ENCODE data around the gene ZNF771. TPM values are rescaled to one million over a fixed set of nuclear protein-coding genes. Genes with fewer than 3 reads are reported as not detected.

Gene ZNF771
- 27.7 and 40.1 TPM in 2 replicates for polyA plus RNA-seq (2014; cell fraction: cytosol; rRNA removed)
- polyA plus RNA-seq (2014; cell fraction: nucleus; rRNA removed) = 21.8 and 34.0 TPM in 2 replicates

DNA sequence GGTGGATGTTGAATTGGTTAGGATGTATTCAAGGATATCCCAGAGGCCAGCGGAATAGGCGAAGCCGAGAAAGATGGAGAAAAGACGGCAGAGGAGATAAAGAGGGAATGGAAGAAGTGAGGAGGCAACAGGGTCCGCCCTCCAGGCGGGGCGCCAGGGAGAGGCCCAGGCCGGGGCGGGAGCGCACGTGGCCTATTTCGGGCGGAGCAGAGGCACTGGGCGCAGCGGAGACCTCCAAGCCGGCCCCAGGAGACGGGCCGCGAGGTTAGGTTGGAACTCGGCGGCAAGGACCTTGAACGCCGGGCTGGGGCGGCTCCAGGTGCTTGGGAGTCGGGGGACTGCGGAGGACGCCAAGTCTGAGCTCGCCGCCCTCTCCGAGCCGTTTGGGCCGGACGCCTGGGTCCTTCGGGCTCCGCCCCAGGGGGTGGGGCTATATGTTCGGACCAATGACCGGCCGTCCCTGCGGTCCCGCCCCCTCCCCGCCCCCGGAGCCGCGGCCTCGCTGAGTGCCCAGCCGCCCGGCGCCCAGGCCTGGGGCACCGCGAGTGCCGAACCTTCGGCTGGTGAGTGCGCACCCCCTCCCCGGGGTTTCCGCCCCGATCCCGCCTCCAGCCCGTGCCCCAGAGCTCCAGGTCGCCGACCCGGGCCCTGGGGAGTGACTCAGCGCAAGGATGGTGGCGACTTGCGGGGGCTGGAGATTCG, at the start of gene ZNF771:
TSS of gene ZNF771 (plus strand) at position 505 of the 702 bp plus-strand sequence. CDS start 448 bp downstream, outside the sequence.
- peak; percentile 88 for DNase-seq (ENCODE audit: low spot score)

DNA sequence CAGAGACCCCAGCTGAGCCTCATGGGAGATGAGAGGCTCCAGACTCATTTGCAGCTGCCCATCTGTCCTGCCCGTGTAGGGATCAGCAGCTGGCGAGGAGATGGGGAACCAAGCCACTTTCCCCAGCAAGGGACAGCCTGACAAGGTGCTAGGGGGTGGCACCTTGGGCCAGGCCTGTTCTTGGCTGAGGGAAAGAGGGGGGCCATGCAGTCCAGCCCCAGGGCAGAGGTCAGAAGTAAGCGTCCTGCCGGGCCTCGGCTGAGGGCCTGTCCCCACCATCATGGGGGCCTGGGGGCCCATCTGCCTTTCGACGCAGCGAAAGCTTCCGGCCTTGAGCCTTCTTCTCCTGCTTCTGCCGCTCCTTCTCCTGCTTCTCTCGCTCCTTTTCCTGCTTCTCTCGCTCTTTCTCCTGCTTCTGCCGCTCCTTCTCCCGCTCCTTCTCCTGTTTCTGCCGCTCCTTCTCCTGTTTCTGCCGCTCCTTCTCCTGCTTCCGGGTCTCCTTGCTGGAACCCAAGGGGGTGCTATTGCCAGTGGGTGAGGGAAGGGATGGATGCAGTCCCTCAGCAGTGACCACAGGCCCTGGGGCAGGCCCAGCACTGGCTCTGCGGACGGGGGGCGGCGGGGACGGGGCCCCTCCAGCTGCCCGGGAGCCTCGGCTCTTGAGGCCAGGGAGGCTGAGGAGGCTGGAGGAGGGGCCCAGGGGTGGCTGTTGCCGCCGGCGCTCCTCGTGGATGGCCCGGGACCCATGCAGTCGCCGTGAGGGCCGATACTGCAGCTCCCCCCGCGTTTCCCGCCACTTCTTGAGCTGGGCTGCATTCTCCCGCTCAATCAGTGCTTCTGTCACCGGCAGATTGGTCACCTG, 49.5 kb upstream of the ZNF771 start:
- DNase-seq (ENCODE audit: low spot score) = no peak

- DNase-seq (ENCODE audit: low spot score) = no peak
Measured at GRCh38 chr16:30358577-30358936, 48.8 kb upstream of the ZNF771 start.

- no peak for DNase-seq (ENCODE audit: low spot score)
Measured at GRCh38 chr16:30358990-30359870, 48.2 kb upstream of the ZNF771 start.

GRCh38 chr16:30359871-30360170, 47.6 kb upstream of the ZNF771 start:
- DNase-seq (ENCODE audit: low spot score) = no peak

- DNase-seq (ENCODE audit: low spot score) = no peak
Measured at GRCh38 chr16:30361180-30361579, 46.2 kb upstream of the ZNF771 start.

DNA sequence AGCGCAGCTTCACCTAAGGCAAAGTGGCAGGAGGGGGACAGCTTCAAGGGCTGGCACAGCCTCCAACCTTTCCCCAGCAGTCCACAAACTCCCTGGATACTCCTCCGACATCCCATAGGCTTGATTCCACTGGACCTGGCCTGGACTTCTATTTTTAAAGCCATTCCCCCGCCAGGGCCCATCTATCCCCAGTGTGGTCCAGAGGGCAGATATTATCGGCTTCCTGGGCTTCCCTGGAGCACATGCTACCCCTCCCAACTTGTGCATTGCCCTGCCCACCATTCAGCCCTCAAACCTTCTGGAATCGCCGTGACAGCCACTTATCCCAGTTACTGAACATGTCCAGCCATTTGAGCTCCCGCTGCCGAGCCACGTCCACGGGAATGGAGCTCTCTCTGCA, 42.2 kb upstream of the ZNF771 start:
- no peak for DNase-seq (ENCODE audit: low spot score)

DNA sequence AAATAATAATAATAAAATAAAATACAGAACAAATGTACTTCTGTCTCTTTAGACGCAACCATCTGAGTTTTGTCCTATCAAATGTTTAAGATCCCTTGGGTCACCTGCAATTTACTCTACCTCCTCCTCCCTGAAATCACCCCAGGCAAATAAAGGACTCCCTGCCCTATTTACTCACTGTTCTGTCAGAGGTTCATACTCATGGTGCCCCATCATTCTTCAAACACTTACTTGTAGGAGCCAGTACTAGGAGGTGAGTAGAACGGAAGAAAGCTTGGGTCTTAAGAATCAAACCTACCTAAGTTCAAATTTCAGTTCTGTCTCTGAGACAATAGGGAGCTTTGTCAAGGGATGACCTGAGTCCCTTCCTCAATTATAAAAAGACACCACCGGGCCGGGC, 40.9 kb upstream of the ZNF771 start:
- DNase-seq (ENCODE audit: low spot score) = no peak

- no peak for DNase-seq (ENCODE audit: low spot score)
Measured at GRCh38 chr16:30367349-30368009, 39.9 kb upstream of the ZNF771 start.

GRCh38 chr16:30368122-30368791, 39.1 kb upstream of the ZNF771 start:
- no peak for DNase-seq (ENCODE audit: low spot score)

DNA sequence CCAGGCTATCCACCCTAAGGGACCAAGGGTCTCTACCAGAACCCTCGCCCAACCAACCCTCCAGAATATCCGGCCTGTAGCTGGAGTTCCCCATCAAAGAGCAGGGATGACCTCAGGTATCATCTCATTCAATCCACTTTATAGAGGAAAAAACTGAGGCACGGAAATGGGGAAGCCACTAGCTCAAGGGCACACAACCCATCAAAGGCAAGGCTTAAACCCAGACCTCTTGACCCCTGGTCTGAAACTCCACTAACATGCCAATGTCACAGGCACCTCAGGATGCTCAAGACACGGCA, 38.7 kb upstream of the ZNF771 start:
- no peak for DNase-seq (ENCODE audit: low spot score)

DNA sequence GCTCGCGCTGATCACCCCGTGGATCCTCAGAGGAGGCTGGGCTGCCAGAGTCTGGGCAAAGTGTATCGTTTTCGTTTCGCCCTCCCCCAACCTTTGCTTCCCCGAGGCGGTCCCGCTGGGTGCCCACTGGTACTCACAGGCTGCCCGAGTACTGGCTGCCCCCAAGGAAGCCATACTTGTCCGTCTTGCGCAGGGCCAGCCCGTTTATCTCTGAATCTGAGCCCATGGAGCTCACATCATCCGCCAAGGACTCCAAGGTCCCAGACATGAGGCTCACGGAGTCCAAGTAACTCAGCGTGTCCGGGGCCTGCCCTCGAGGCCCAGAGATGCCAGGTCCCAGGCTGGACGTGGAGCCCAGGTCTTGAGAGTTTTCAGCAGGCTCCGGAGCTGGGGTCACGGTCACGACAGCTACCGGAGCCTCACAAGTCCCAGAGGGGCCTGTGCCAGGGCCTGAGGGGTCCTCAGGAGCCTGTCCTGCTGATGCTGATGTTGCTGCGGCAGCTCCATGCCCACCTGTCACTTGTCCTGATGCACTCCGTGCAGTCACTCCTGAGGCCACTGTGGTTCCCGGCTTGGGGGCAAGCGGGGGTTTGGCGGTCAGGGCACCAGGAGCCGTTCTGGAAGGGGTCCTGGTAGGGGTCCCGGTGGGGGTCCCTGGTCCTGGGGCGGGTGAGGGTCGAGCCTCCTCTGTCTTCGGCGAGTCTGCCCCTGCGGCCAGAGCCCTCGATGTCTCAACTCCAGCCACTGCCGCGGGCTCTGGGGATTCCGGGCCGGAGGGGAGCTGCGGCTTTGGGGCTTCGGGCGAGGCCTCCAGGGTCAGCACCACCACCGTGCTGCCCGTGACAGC, 38.1 kb upstream of the ZNF771 start:
- DNase-seq (ENCODE audit: low spot score) = no peak

- DNase-seq (ENCODE audit: low spot score) = no peak
Measured at GRCh38 chr16:30369938-30370455, 37.4 kb upstream of the ZNF771 start.

- peak; percentile 100 for DNase-seq (ENCODE audit: low spot score)
Measured at GRCh38 chr16:30370456-30371247, 36.8 kb upstream of the ZNF771 start, which contains the start of gene TBC1D10B. TBC1D10B (minus strand) TSS chr16:30370494; CDS start chr16:30370183, 311 bp downstream.

GRCh38 chr16:30371248-30371816, 36.1 kb upstream of the ZNF771 start:
- no peak for DNase-seq (ENCODE audit: low spot score)

GRCh38 chr16:30372038-30372712, 35.2 kb upstream of the ZNF771 start:
- no peak for DNase-seq (ENCODE audit: low spot score)

- no peak for DNase-seq (ENCODE audit: low spot score)
Measured at GRCh38 chr16:30372725-30373124, 34.7 kb upstream of the ZNF771 start.

DNA sequence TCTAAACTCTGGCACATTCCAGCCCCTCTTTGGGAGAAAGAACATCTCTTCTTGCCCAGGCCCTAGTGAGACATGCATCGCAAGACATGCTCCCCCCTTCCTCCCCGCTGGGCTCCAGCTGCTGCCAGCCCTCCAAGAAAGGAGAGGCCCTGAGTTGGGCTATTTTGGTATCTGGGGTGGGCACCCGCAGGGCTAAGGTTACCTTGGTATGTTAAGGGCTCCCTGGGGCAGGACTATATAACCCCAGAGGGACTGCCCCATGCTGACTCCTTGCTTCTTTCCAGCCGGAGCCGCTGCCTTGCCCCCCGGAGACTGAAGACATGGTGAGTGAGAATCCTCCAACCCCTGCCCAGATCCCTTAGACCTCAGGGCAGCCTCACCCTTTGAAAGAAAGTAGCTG, 32.9 kb upstream of the ZNF771 start, which contains the start of gene MYL11:
TSS of gene MYL11 (plus strand) at position 265 of the 400 bp plus-strand sequence. CDS start at position 321, 56 bp downstream.
- DNase-seq (ENCODE audit: low spot score) = no peak
